K562 (cell line): ENCODE measurements around the gene NAA11. TPM values are rescaled to one million over a fixed set of nuclear protein-coding genes. Genes with fewer than 3 reads are reported as not detected.

ENCODE experiments used
- ATAC-seq: fragments of 200-7000 bp; cut with Tn5 transposase; 3 replicates; pipeline ENCODE4 v1.9.1; 2020; ENCODE audit warnings: moderate library complexity
- BruUV-seq: library from RNA; stranded (reverse); fragments of 400-500 nt; replicated peaks from 2 replicates; lab custom pipeline; 2021; lab: Mats Ljungman, UMichigan
- CTCF ChIA-PET: fragments of 300-600 bp; formaldehyde crosslinking; extraction: SDS; loops from one replicate; lab custom pipeline; 2021; ENCODE audit warnings: low intra/inter-chr PET ratio; lab: Yijun Ruan, JAX
- POLR2A ChIA-PET: fragments of 300-600, 350-650 bp; sonication (Branson Sonifier 250); formaldehyde crosslinking; extraction: SDS; loops from one replicate; lab custom pipeline; 2021; ENCODE audit warnings: antibody characterized with exemption, inconsistent platforms; lab: Yijun Ruan, JAX
- DNase-seq, 4 experiments: peaks; one replicate each; pipeline versions ENCODE4 v3.0.0 to v3.0.0-alpha.2; 2011 to 2018; ENCODE audit warnings: low spot score in 3 of 4, mixed read lengths in 3 of 4; ENCODE audit errors: extremely low read depth in 1 of 4
- FAIRE-seq: peaks from 2 replicates; lab custom pipeline; 2011; peaks lifted over from hg19 to GRCh38; lab: Jason Lieb, UNC
- H2AFZ ChIP-seq: 2 replicates; pipeline ENCODE4 v1.6.0; 2011; ENCODE audit warnings: low read depth, low read length, control low read depth, inconsistent platforms
- H3K27ac ChIP-seq: fragments of 200-600 bp; 3 replicates; pipeline ENCODE4 v1.8.0; 2011; ENCODE audit warnings: low read depth, mild to moderate bottlenecking, control low read depth, inconsistent platforms, low read length, moderate library complexity, mixed read lengths; ENCODE audit errors: extremely low read depth
- H3K27me3 ChIP-seq, 2 experiments: fragments of 300-600 bp in 1 of 2; 2 replicates in 1 of 2; 3 replicates in 1 of 2; pipeline versions ENCODE4 v1.6.0 to v1.8.0; 2011; ENCODE audit warnings: inconsistent platforms in 2 of 2, low read length in 2 of 2, mild to moderate bottlenecking in 1 of 2, mixed read lengths in 1 of 2, moderate library complexity in 1 of 2; ENCODE audit not compliant: control insufficient read depth in 2 of 2, insufficient read depth in 2 of 2
- H3K36me3 ChIP-seq: fragments of 300-600 bp; 3 replicates; pipeline ENCODE4 v1.8.0; 2011; ENCODE audit warnings: mild to moderate bottlenecking, low read length, inconsistent platforms; ENCODE audit not compliant: control insufficient read depth, insufficient read depth
- H3K4me1 ChIP-seq, 2 experiments: fragments of 200-600 bp in 1 of 2; replicated peaks in 1 of 2; 2 replicates in 1 of 2; 3 replicates in 1 of 2; pipeline versions ENCODE4 v1.5.1 to v1.8.0; 2011; ENCODE audit warnings: inconsistent platforms in 2 of 2, low read length in 2 of 2, mild to moderate bottlenecking in 1 of 2, mixed read lengths in 1 of 2, moderate library complexity in 1 of 2; ENCODE audit not compliant: control insufficient read depth in 2 of 2, insufficient read depth in 2 of 2
- H3K4me2 ChIP-seq: 2 replicates; pipeline ENCODE4 v1.6.1; 2011; ENCODE audit warnings: low read length, control low read depth, inconsistent platforms, mixed read lengths; ENCODE audit not compliant: insufficient read depth
- H3K4me3 ChIP-seq: fragments of 200-600 bp; sonication (generic), shearing (Covaris generic); 2 replicates; pipeline ENCODE4 v1.5.1; 2016; ENCODE audit warnings: control low read depth, inconsistent platforms
- H3K79me2 ChIP-seq: fragments of 200-600 bp; 3 replicates; pipeline ENCODE4 v1.8.0; 2011; ENCODE audit warnings: low read length, inconsistent platforms; ENCODE audit not compliant: control insufficient read depth, insufficient read depth
- H3K9ac ChIP-seq, 2 experiments: 2 replicates each; pipeline versions ENCODE4 v1.6.0 to v1.6.1; 2011; ENCODE audit warnings: low read depth in 2 of 2, low read length in 2 of 2, control low read depth in 1 of 2, inconsistent platforms in 1 of 2, mild to moderate bottlenecking in 1 of 2, mixed read lengths in 1 of 2; ENCODE audit not compliant: insufficient read depth in 1 of 2
- H3K9me1 ChIP-seq: one replicate; pipeline ENCODE4 v1.6.0; 2011; ENCODE audit warnings: inconsistent platforms, mild to moderate bottlenecking, low read length, moderate library complexity; ENCODE audit not compliant: control insufficient read depth, insufficient read depth
- H3K9me3 ChIP-seq: replicated peaks from 2 replicates; pipeline ENCODE4 v1.5.1; 2011; ENCODE audit warnings: low read depth, low read length, inconsistent platforms; ENCODE audit not compliant: control insufficient read depth, insufficient read depth
- H4K20me1 ChIP-seq: replicated peaks from 2 replicates; pipeline ENCODE4 v1.6.1; 2011; ENCODE audit warnings: low read length, inconsistent platforms, mixed read lengths; ENCODE audit not compliant: control insufficient read depth, insufficient read depth
- C11orf30 ChIP-seq: fragments of 450-650 bp; IDR thresholded peaks from 2 replicates; pipeline ENCODE4 v1.6.1; 2016; ENCODE audit warnings: low read depth, mild to moderate bottlenecking
- FIP1L1 ChIP-seq: fragments of 200-400 bp; formaldehyde crosslinking; IDR thresholded peaks from 2 replicates; pipeline ENCODE4 v1.6.1; 2018; ENCODE audit warnings: mild to moderate bottlenecking, low read depth, low read length; ENCODE audit not compliant: poor library complexity, severe bottlenecking
- MAFF ChIP-seq: IDR thresholded peaks from 2 replicates; pipeline ENCODE4 v1.6.1; 2012; ENCODE audit warnings: low read length, improper control_type of control experiment
- MAFK ChIP-seq: IDR thresholded peaks from 2 replicates; pipeline ENCODE4 v1.6.1; 2011; ENCODE audit warnings: low read length, improper control_type of control experiment
- MEIS2 ChIP-seq: fragments of 450-650 bp; IDR thresholded peaks from 2 replicates; pipeline ENCODE4 v1.6.1; 2014; ENCODE audit warnings: mild to moderate bottlenecking; ENCODE audit not compliant: partially characterized antibody
- ZNF316 ChIP-seq: fragments of 450-650 bp; IDR thresholded peaks from 2 replicates; pipeline ENCODE4 v1.6.1; 2016
- WGBS: fragments of 100-300 bp; shearing (Covaris generic); methylation state at CpG from one replicate; pipeline ENCODE4 v1.1.6; 2016; ENCODE audit warnings: low coverage, mixed read lengths; ENCODE audit not compliant: insufficient coverage; ENCODE audit errors: missing lambda C conversion rate; 5-methylcytosine and 5-hydroxymethylcytosine counted together
- in situ Hi-C: fragments of 300-500 bp; cut with MboI; formaldehyde crosslinking; loops from 4 replicates; pipeline ENCODE4 v1.15.0; 2018; ENCODE audit warnings: inconsistent platforms, mixed read lengths
- intact Hi-C: fragments of 100-400 bp; cut with micrococcal nuclease; formaldehyde crosslinking; loops from 2 replicates; pipeline ENCODE4 v1.14.2; 2022
- polyA plus RNA-seq, 8 experiments: library from polyadenylated mRNA; depleted of rRNA in 4 of 8; stranded (reverse) in 5 of 8; unstranded in 3 of 8; fragments of >200 nt; fragmentation: Nextera tagmentation in 2 of 8; fragmentation: Illumina TruSeq in 1 of 8; extraction: Ambion mirVana in 2 of 8; extraction: Trizol in 1 of 8; gene quantifications; 2 replicates each; pipeline versions ENCODE4 v1.2.1 to v1.2.3, GENCODE V29; 2011 to 2014; ENCODE audit warnings: inconsistent platforms in 1 of 8, missing spikeins in 1 of 8
- total RNA-seq, 7 experiments: library from RNA; depleted of rRNA in 6 of 7; stranded (reverse); fragments of >200 nt in 6 of 7; fragmentation: Illumina TruSeq in 2 of 7; extraction: Trizol in 2 of 7; gene quantifications; 2 replicates each; pipeline versions ENCODE4 v1.2.1 to v1.2.3, GENCODE V29; 2011 to 2021; ENCODE audit warnings: low replicate concordance in 1 of 7

The NAA11 gene
- total and polyA plus RNA-seq, 9 of the 15 experiments (the other 6 are each of a cell fraction or from before 2014, with no cell fraction given): 17.1 to 34.6 (median 23.1) TPM

- H3K9ac ChIP-seq: no peak overlapping the region
- intact Hi-C loops: no loop called here
- H3K36me3 ChIP-seq: no peaks in the 10 kb centered on the region
- no peak for DNase-seq
- no peak for ATAC-seq
- FAIRE-seq: no peak
- TF ChIP-seq MAFF (0 out of 2 replicates have a peak, but pooled peaks have one; percentile 23), C11orf30 (peak; percentile 40; the same call in 1 of the 2 replicates), FIP1L1 (no peak), MAFK (0 out of 2 replicates have a peak, but pooled peaks have one; percentile 4), ZNF316 (peak; percentile 74)
- no peaks in the 10 kb centered on the region for H3K27me3 ChIP-seq
- H3K4me3 ChIP-seq: no peak overlapping the region
- no peak overlapping the region for H2AFZ ChIP-seq
- BruUV-seq: no TSS peak
- H3K79me2 ChIP-seq: no peaks in the 10 kb centered on the region
- H3K4me2 ChIP-seq: no peak overlapping the region
- H3K9me1 ChIP-seq: no peaks in the 10 kb centered on the region
- peaks cover 0 to 2% of the 10 kb centered on the region in 2 experiments; a peak in 1 of 5 replicates for H3K4me1 ChIP-seq
- ChIA-PET CTCF (no interaction called here), POLR2A (no interaction called here)
- no peaks in the 10 kb centered on the region for H4K20me1 ChIP-seq
- in situ Hi-C loops: no loop called here
- H3K9me3 ChIP-seq: no peaks in the 10 kb centered on the region
- H3K27ac ChIP-seq: no peak overlapping the region
Measured at GRCh38 chr4:79366422-79366821, 40.6 kb upstream of the NAA11 start.

GRCh38 chr4:79364061-79364460, 38.2 kb upstream of the NAA11 start:
- TF ChIP-seq ZNF316 (no peak), MEIS2 (peak; percentile 32)
- H3K36me3 ChIP-seq: no peaks in the 10 kb centered on the region
- DNase-seq (no peak), FAIRE-seq (no peak), ATAC-seq (no peak)
- no peaks in the 10 kb centered on the region for H3K27me3 ChIP-seq
- H2AFZ ChIP-seq: peak overlapping the region; percentile 44
- H4K20me1 ChIP-seq: no peaks in the 10 kb centered on the region
- CTCF ChIA-PET: no interaction called here
- in situ Hi-C loops (no loop called here), intact Hi-C loops (no loop called here)
- no peak overlapping the region for H3K27ac ChIP-seq
- no peaks in the 10 kb centered on the region for H3K9me3 ChIP-seq
- no peak overlapping the region for H3K4me2 ChIP-seq
- 17% methylated on average over 6 of the region's 6 CpGs for WGBS
- no peak overlapping the region for H3K9ac ChIP-seq
- BruUV-seq: no TSS peak
- no peaks in the 10 kb centered on the region for H3K9me1 ChIP-seq
- peaks cover 0 to 2% of the 10 kb centered on the region in 2 experiments; a peak in 1 of 5 replicates for H3K4me1 ChIP-seq
- POLR2A ChIA-PET: no interaction called here
- H3K79me2 ChIP-seq: no peaks in the 10 kb centered on the region
- no peak overlapping the region for H3K4me3 ChIP-seq
